HG03280 (cell line): ENCODE data around the gene ENTR1.

Experiments
- ATAC-seq: cut with Tn5 transposase; IDR thresholded peaks from one replicate; pipeline ENCODE4 v1.9.1; 2021; ENCODE audit warnings: mild to moderate bottlenecking, moderate library complexity; ENCODE audit not compliant: unreplicated experiment

ENTR1 gene

GRCh38 chr9:136398286-136398685 lies 12.1 kb downstream of the ENTR1 start:
- no peak for ATAC-seq

- ATAC-seq = no peak
Measured at GRCh38 chr9:136397643-136398042, 12.8 kb downstream of the ENTR1 start.

- no peak for ATAC-seq
Measured at GRCh38 chr9:136396219-136396515, 14.2 kb downstream of the ENTR1 start.

DNA sequence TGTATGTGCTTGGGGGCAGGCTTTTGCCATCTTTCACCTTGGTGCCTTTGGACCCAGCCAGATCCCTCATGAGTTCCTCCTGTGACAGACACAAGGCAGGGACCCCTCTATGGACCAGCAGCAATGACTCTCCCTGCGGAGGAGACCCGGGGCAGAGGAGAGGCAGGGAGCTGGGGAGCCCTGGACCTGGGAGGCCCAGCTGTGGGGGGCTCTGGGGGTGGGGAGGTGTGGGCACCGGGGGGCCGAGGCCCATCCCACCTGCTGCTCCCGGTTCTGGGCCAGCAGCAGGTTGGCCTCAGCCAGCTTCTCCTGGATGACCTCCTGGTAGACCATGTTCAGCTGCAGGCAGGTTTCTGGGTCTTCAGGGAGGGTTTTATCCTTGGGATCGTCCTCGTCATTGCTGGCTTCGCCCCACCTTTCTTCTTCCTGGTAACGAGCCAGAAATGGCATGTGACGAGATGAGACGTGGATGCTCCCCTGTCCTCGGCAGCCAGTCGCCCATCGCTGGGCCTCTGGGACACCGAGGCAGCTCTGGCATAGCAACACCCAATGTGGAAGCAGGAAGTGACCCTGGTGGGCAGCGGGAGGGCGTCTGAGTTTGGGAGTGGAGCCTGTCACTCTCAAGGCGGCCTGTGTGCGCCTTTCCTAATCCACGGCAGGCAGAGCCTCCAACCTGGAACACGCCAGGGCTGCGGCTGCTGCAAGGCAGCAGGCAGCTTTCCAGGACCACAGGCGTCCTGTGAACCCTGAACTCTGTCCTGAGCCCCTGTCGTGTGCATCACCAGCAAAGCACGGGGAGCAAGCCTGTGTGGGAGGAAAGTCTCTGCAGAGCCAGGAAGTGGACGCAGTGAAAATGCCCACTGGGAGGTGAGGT lies 14.8 kb downstream of the ENTR1 start:
- no peak for ATAC-seq

- ATAC-seq = no peak
Measured at GRCh38 chr9:136395020-136395340, 15.4 kb downstream of the ENTR1 start.

DNA sequence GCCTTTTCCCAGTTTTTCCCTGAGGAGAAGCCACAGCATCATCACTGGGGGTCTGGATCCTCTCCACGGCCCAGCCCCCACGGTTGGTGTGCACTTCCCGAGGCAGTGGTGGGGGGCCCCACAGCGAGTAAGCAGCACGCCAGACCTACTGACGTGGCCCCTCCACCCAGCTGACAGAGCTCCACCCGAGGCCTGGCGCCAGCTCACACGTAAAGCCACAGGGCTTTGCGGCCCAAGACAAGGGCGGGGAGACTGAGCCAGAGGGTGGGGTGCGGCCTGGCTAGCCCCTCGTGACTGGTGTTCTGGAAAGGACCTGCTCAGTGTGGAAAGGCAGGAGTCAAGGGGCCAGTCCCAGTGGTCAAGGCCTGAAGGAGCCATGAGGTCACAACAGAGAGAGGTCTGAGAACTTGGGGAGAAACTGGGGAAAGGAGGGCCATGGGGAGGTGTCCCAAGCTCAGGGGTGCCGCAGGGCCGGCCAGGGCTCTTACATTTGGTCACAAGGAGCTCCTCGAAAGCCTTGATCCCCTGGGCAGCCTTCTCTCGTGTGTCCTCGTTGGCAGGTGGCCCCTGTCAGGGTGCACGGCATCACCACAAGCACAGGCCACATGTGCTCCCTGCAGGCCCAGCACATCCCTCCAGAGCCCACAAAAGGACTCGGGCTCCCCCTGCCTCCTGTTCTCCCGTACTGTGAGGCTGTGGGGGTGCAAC lies 15.9 kb downstream of the ENTR1 start:
- ATAC-seq = no peak

GRCh38 chr9:136393531-136393930 lies 16.9 kb downstream of the ENTR1 start:
- ATAC-seq = no peak

DNA sequence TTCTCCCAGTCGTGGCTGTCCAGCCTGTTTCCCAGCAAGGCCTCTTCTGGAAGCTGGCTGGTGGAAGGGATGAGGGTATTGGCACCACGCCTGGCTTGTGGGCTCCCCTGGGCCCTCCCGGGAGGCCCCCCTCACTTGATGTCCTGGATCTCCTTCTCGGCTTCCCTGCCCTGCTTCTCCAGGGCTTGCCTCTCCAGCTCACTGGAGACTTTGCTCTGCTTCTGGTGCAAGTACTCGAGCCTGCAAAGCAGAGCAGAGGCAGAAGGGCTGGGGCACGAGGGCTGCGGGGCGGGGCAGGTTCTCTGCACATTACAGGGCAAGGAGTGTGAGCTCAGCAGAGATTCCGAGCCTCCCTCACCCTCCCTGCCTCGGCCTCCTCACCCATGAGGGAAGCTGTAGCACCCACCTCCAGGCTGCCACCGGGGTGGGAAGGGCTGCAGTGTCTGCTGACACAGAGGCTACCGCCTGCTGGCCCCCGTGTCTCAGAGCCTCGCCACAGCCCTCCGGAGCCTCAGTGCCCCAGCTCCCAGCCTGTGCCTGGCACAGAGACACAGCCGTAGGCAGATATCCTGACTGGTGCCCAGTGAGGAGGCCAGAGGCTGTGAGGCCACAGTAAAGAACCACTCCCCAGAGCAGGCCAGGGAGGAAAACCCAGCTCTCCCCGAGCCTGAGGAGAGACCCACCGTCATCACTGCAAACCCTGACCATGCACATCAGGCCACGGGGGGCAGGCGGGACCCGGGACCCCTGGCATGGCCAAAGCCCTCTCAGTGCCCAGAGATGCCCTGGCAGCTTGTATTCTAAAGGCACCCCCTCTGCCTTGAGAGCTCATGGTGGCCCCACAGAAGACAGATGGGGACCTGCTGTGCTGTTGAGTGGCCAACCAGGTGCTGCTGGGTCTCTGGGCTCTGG lies 17.6 kb downstream of the ENTR1 start:
- ATAC-seq = no peak

DNA sequence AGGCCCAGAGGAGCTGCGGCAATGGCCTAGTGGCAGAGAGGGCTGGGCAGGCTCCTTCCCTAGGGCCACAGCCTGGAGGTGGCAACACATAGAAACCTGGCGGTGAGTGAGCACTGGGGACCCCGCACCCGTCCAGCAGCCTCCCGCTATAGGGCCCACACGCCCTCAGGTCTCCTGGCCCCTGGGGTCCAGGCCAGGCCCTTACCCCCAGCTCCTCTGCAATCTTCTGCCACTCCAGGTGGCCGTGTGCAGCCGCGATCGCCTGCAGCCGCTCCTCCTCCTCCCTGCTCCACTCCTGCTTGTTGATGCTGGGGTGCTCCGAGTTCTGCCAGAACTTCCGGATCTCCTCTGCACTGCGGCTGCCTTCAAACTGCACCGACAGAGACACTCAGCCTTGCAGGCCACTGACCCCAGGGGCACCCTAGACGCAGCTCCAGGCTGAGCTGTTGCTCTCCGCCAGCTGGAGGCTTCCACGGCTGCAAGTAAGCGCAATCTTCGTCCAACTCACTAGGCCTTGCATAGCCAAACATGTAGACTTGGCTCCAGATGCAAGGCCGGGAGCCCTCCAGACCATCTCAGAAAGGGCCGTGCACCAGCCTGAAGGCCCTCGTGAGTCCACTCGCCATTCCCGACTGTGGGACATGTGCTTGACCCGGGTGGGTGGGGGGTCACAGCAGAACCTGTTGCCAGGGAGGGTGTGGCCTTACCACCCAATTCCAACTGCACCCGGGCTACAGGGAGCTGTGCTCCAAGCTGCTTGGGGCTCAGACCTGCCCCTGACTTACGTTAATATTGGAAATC lies 18.5 kb downstream of the ENTR1 start:
- ATAC-seq = no peak

DNA sequence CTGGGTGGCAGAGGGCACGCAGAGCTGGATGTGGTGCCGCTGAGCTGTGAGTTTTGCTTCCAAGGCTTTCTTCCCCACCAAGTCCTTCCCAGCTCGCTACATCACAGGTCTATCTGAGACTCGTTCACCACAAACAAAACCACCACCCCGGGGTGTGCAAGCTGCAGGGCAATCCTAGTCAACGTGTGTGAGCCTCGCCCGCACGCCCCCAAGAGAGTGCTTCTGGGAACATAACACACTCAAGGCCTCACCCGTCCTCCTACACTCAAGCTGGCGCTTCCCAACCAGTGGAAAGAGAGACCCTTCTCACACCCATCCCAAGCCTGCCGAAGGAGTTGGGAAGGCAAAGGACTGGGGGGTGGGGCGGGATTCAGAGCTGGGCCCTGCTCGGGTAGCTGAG lies 21.0 kb downstream of the ENTR1 start:
- ATAC-seq = no peak

- ATAC-seq = no peak
Measured at GRCh38 chr9:136387217-136387616, 23.2 kb downstream of the ENTR1 start.

DNA sequence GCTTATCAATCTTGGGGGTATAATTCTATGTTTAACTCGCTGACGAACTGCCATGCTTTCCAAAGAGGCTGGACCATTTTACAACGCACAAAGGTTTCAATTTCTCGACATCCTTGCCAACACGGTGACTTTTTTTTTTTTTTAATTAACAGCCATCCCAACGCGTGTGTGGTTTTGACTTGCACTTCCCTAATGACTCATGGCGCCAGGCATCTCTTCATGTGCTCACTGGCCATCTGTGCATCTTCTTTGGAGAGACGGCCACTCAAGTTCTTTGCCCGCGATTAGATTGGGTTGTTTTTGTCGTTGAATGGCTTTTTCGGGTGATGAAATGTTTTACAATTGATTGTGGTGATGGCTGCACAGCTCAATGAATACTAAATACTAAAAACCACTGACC lies 24.4 kb downstream of the ENTR1 start:
- ATAC-seq = no peak

GRCh38 chr9:136385015-136385414 lies 25.4 kb downstream of the ENTR1 start:
- ATAC-seq = no peak

DNA sequence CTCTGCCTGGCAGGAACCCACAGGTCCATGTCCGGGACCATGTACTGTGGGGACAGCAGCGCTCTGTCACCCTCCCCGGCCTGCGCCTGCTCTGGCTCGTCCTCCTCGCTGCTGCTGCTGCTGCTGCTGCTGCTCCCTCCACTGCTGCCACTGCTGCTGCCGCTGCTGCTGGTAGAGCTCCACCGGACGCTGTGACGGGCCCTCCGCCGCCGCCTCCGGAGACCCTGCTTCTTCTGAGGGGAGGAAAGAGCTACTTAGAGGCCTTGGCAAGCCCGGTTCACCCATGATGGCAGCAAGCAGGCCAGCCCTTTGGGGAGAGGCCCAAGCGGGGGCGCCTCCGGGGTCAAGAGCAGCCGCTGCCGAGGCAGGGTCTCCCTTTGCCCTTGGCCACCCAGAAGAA lies 27.0 kb downstream of the ENTR1 start:
- no peak for ATAC-seq

- no peak for ATAC-seq
Measured at GRCh38 chr9:136381966-136382513, 28.4 kb downstream of the ENTR1 start.

DNA sequence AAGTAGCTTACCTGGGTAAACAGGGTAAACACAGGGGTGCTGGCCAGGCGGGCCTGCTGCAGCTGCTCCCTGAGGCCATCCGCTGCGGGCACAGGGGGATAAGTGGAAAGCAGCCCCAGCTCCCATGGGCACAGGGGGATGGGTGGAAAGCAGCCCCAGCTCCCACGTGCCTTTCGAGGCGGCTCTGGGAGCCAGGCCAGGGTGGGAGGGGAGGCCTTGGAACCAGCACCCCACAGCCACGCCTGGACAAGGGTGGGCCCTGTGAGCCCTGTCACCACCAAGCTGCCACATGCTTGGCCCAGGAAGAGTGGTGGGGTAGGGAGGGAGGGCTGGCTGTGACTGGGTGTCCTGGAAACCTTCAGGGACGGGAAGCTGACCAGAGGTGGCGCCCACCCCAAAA lies 29.1 kb downstream of the ENTR1 start:
- no peak for ATAC-seq

- no peak for ATAC-seq
Measured at GRCh38 chr9:136380381-136380780, 30.0 kb downstream of the ENTR1 start.

GRCh38 chr9:136379891-136380290 lies 30.5 kb downstream of the ENTR1 start:
- no peak for ATAC-seq

DNA sequence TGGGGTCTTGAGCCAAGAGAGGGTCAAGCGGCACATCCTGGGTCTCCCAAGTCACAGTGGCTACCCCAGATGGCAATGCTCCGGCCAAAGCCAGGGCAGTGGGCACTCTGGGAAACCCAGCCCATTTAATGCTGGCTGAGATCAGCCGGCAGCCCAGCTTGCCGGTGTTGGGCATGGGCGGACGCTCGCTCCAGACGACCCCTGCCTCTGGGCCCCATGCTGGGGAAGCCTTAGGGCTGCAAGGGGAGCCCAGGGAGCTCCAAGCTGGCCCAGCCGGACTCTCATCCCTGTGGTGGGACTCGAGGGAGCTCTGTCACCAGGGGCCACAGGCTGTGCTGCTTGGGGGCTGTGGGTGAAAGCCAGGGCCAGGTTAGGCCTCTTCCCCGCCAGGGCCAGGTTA lies 31.0 kb downstream of the ENTR1 start:
- ATAC-seq = no peak

- ATAC-seq = no peak
Measured at GRCh38 chr9:136379003-136379287, 31.5 kb downstream of the ENTR1 start.
